GM18951 (cell line): ENCODE data around the gene NUP160.
"Not testable (repeated sequence)": the region's sequence is repeated elsewhere in the genome, so short reads cannot be mapped to it uniquely, and the experiment has no call there.

Experiments
- POLR2A ChIP-seq: IDR thresholded peaks from 4 replicates; pipeline ENCODE4 v1.6.1; 2011; ENCODE audit warnings: mild to moderate bottlenecking; ENCODE audit not compliant: insufficient read length, insufficient read depth; ENCODE audit errors: extremely low read depth
- in situ Hi-C: fragments of 300-500 bp; cut with MboI; formaldehyde crosslinking; loops from one replicate; pipeline ENCODE4 v1.12.0; 2022; ENCODE audit warnings: low sequenced_read_pairs, mixed read lengths, inconsistent platforms; ENCODE audit not compliant: unreplicated experiment

Gene NUP160

GRCh38 chr11:47791774-47792430 is 56.2 kb downstream of the NUP160 start:
- no peak for TF ChIP-seq POLR2A
- in situ Hi-C loops, result no loop called here

GRCh38 chr11:47790017-47790416 is 58.1 kb downstream of the NUP160 start:
- in situ Hi-C loops, result not testable (repeated sequence)

DNA sequence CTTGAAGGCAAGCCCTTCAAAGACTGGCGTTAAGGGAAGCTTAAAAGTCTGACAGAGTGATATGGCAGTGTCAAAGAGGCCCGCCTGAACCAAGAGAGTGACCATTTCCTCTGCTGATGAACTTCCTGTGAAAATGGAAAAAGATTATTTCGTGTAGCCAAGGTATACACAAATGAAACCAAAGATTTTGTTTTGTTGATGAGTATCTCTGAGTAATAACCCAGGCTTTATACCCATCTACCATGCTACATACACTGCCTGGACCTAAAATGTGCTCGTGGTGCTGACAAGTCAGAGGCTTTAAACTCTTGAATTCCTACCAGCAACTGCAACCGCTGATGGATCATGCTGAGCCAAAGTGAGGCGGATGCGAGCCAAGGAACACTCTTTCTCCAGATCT is 60.0 kb downstream of the NUP160 start:
- in situ Hi-C loops, result no loop called here
- TF ChIP-seq POLR2A, result no peak

GRCh38 chr11:47786373-47786772 is 61.8 kb downstream of the NUP160 start:
- no peak for TF ChIP-seq POLR2A
- in situ Hi-C loops, result no loop called here

DNA sequence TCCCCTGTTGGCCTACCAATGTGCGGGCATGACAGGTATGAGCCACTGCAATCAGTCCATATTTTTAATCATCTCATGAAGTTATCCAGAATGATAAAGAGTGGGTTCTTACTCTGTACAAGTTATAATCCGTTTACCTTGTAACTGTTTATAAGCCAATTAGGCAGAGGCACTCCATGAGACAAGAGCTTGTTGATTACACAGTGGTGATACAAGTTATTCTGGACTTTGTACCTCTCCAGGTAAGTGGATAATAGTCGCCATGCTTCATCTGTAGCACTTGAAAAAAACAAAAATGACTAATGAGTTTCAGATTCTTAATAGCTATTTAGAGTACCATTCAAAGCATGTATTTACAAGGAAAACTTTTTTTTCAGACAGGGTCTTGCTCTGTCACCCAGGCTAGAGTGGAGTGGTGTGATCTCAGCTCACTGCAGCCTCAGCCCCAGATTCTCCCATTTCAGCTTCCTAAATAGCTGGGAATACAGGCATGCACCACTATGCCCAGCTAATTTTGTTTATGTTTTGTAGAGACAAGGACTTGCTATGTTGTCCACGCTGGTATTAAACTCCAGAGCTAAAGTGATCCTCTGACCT is 63.3 kb downstream of the NUP160 start:
- in situ Hi-C loops, result no loop called here
- no peak for TF ChIP-seq POLR2A

GRCh38 chr11:47783087-47783610 is 65.0 kb downstream of the NUP160 start:
- TF ChIP-seq POLR2A, result no peak
- in situ Hi-C loops, result no loop called here

DNA sequence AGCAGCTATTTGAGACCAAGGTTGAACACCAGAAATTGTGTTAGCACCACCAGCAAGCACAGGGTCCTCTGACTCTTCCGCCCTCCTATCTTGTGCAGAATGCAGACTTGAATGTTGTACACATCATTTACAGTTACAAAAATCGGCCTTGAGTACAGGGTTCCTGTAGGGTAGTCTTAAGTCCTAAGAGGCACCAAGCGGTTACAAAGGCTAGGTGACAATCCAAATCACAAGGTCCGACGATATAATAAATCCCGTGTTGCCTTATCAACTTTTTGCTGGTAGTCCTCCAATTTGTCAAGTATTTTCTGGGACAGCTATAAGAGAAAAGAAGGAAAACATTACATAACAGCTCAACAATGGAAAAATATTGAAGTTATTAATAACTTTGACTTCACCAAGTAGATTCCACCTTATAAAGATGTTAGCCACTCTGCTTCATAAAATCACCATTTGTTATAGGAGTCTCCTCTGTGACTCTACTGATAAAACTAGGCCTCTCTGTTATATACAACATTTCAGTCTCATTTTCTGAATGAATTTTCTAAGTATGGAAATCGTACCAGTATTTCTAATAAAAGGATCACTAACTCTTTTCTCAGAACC is 69.2 kb downstream of the NUP160 start:
- TF ChIP-seq POLR2A, result no peak
- in situ Hi-C loops, result no loop called here

GRCh38 chr11:47775240-47775869 is 72.8 kb downstream of the NUP160 start:
- no peak for TF ChIP-seq POLR2A
- in situ Hi-C loops, result no loop called here

DNA sequence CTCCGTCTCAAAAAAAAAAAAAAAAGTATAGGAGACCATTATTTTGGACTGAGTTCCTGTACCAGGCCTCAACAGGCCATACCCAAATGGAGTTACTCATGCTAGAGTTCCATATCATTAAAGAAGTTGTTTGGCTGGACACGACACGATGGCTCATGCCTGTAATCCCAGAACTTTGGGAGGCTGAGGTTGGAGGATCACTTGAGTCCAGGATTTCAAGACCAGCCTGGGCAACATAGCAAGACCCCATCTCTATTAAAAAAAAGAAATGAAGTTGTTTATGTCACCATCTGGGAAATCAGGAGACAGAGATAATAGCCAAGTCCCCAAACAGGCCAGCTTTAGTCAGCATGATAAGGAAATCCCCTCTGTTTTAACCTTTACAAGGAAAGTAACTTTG is 74.3 kb downstream of the NUP160 start:
- TF ChIP-seq POLR2A, result no peak
- in situ Hi-C loops, result no loop called here

GRCh38 chr11:47769556-47769955 is 78.6 kb downstream of the NUP160 start:
- in situ Hi-C loops, result not testable (repeated sequence)

DNA sequence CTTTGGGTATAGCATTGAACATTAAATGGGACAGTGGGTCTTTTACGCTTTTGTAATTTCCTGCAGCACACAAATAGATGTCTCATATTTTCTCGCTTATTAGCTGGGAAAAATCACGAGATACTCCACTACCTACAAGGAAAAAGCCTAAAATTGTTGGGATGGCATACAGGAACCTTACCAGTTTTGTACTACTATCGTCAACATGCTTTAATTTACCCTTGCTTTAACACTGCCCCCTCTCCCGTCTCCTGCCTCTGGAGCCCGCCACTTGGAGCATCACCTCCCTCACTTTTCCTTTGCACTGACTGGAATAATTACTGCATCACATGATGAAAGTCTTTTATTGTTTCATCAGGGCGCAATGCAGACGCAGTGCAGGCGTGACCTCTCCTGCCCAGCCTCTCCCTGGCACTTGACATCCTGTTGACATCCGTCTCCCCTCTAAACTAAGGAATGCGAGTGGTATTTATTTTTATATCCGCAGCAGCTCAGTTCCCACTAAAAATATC is 80.0 kb downstream of the NUP160 start:
- in situ Hi-C loops, result no loop called here
- TF ChIP-seq POLR2A, result no peak

DNA sequence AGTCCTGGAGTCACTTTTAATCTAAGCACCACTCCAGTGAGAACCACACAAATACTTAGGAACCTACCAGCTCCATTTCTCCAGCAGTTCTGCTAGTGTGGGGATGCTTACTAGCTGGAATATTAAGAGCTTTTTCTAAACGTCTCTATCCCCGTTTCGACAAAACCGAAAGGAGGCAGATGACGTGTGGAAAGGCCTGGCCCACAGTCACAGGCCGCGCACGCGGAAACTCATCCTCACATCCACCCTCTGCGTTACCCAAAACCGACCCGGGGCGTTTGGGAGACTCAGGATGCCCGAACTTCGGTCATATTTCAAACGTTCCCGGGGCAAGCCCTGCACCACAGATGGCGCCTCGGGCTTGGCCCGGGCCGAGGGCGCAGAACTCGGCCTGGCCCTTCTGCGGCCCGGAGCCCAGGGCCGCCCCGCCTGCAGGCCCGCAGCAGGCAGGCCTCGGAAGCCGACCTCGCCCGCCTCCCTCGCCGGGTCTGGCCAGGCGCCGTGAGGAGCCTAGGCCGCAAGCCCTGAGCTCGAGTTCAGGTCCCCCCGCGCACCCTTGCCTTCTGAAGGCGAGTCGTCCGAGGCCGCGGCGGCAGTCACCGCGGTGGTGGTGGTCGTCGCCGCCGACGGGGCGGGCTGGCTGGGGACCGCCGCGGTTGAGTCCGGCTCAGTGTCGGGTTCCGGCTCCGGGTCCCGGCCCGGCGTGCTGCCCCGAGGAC is 81.5 kb downstream of the NUP160 start:
- in situ Hi-C loops, result no loop called here
- no peak for TF ChIP-seq POLR2A

GRCh38 chr11:47765086-47765485 is 83.1 kb downstream of the NUP160 start:
- no peak for TF ChIP-seq POLR2A
- in situ Hi-C loops, result no loop called here

DNA sequence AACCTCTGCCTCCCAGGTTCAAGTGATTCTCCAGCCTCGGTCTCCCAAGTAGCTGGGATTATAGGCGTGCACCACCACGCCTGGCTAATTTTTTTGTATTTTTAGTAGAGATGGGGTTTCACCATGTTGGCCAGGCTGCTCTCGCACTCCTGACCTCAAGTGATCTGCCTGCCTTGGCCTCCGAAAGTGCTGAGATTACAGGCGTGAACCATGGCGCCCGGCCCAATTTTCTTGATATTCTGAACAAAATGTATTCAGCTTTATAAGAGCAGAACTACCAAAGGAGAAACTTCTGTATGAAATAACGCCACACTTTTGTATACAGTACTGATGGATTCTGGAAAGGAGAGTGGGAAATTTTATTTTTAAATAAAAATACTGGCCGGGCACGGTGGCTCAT is 88.9 kb downstream of the NUP160 start:
- in situ Hi-C loops, result not testable (repeated sequence)
